SHP77 (cell line): Measurements from ENCODE around the gene TNPO3.
"Not testable (repeated sequence)": the region's sequence is repeated elsewhere in the genome, so short reads cannot be mapped to it uniquely, and the experiment has no call there.

Experiments
- DNase-seq, 2 experiments: peaks; one replicate each; lab custom pipeline; 2025; lab: John Stamatoyannopoulos, UW

The TNPO3 gene

GRCh38 chr7:129069021-129069420 is 14.1 kb upstream of the TNPO3 start:
- DNase-seq, result no peak

GRCh38 chr7:129067943-129068548 is 13.1 kb upstream of the TNPO3 start:
- no peak for DNase-seq

GRCh38 chr7:129067132-129067561 is 12.2 kb upstream of the TNPO3 start:
- not testable (repeated sequence) for DNase-seq

GRCh38 chr7:129066290-129067131 is 11.6 kb upstream of the TNPO3 start:
- DNase-seq, result no peak

- no peak for DNase-seq
Measured at GRCh38 chr7:129055861-129056464, 1.1 kb upstream of the TNPO3 start.

- no peak for DNase-seq
Measured at GRCh38 chr7:129055294-129055816, 444 bp upstream of the TNPO3 start.

- DNase-seq, result peak in 1 of 2 experiments; percentile 2
Measured at GRCh38 chr7:129053938-129054437, 923 bp downstream of the TNPO3 start.

GRCh38 chr7:129052441-129052840 is 2.5 kb downstream of the TNPO3 start:
- no peak for DNase-seq

- DNase-seq, result not testable (repeated sequence)
Measured at GRCh38 chr7:129051459-129051858, 3.5 kb downstream of the TNPO3 start.

GRCh38 chr7:129047761-129048160 is 7.2 kb downstream of the TNPO3 start:
- no peak for DNase-seq

- DNase-seq, result no peak
Measured at GRCh38 chr7:129045682-129046081, 9.2 kb downstream of the TNPO3 start.

- no peak for DNase-seq
Measured at GRCh38 chr7:129043012-129043411, 11.9 kb downstream of the TNPO3 start.

- DNase-seq, result no peak
Measured at GRCh38 chr7:129041142-129042085, 13.5 kb downstream of the TNPO3 start.

- DNase-seq, result not testable (repeated sequence)
Measured at GRCh38 chr7:129038468-129038867, 16.4 kb downstream of the TNPO3 start.

GRCh38 chr7:129037585-129037984 is 17.3 kb downstream of the TNPO3 start:
- no peak for DNase-seq

- no peak for DNase-seq
Measured at GRCh38 chr7:129032017-129032416, 22.9 kb downstream of the TNPO3 start.

- DNase-seq, result no peak
Measured at GRCh38 chr7:129030440-129030839, 24.5 kb downstream of the TNPO3 start.

- DNase-seq, result no peak
Measured at GRCh38 chr7:129024125-129024524, 30.8 kb downstream of the TNPO3 start.

GRCh38 chr7:129021656-129022055 is 33.3 kb downstream of the TNPO3 start:
- no peak for DNase-seq

GRCh38 chr7:129017933-129018538 is 36.9 kb downstream of the TNPO3 start:
- no peak for DNase-seq

GRCh38 chr7:129017264-129017663 is 37.6 kb downstream of the TNPO3 start:
- no peak for DNase-seq
